ENCODE results near the gene HOMER2. TPM values are rescaled to one million over a fixed set of nuclear protein-coding genes. Genes with fewer than 3 reads are reported as not detected.

HOMER2 gene
- total and polyA plus RNA-seq, 9 of the 15 experiments (the other 6 are each of a cell fraction or from before 2014, with no cell fraction given): 0.13 to 0.47 (median 0.29) TPM; not detected in 1

- TF ChIP-seq HOMEZ (CRISPR knock-in tag; IDR thresholded peaks at IDR 0.05) (no peak), HDAC6 (IDR thresholded peaks at IDR 0.05; ENCODE audit: low read depth, low read length) (no peak), ZFPM2 (CRISPR knock-in tag; IDR thresholded peaks at IDR 0.05) (no peak), PHF8 (IDR thresholded peaks at IDR 0.05; ENCODE audit: borderline replicate concordance, low read length) (peak; percentile 78), HIVEP1 (CRISPR knock-in tag; IDR thresholded peaks at IDR 0.05) (no peak), ZNF407 (IDR thresholded peaks at IDR 0.05; ENCODE audit: low read depth) (peak; percentile 64; the same call in 1 of the 2 replicates), ZNF239 (CRISPR knock-in tag; IDR thresholded peaks at IDR 0.05) (no peak), BRD4 (IDR thresholded peaks at IDR 0.05) (no peak), ZKSCAN3 (CRISPR knock-in tag; IDR thresholded peaks at IDR 0.05) (no peak)
Measured at GRCh38 chr15:82985688-82986441, 33.3 kb upstream of the HOMER2 start, which contains the start of gene RAMAC (continued).

Measured in K562 (cell line).